Keratinocyte (primary cell): ENCODE data around the gene ABL2.
"Not testable (repeated sequence)": the region's sequence is repeated elsewhere in the genome, so short reads cannot be mapped to it uniquely, and the experiment has no call there.

Experiments used
- EZH2 ChIP-seq: IDR thresholded peaks from one replicate; pipeline ENCODE4 v1.6.1; 2012; ENCODE audit warnings: inconsistent platforms, mild to moderate bottlenecking, low read length, moderate library complexity
- TF ChIP-seq, protein P1 (sequence below), 3 experiments: IDR thresholded peaks in 1 of 3; conservative IDR thresholded peaks in 1 of 3; optimal IDR thresholded peaks in 1 of 3; 2 replicates in 2 of 3; 3 replicates in 1 of 3; pipeline versions ENCODE3 to v1.5.1; 2011; ENCODE audit warnings: low read length in 3 of 3, mild to moderate bottlenecking in 3 of 3, moderate library complexity in 2 of 3, control low read depth in 1 of 3, inconsistent platforms in 1 of 3; ENCODE audit not compliant: insufficient read depth in 2 of 3; ENCODE audit errors: extremely low read depth in 1 of 3

DNA sequence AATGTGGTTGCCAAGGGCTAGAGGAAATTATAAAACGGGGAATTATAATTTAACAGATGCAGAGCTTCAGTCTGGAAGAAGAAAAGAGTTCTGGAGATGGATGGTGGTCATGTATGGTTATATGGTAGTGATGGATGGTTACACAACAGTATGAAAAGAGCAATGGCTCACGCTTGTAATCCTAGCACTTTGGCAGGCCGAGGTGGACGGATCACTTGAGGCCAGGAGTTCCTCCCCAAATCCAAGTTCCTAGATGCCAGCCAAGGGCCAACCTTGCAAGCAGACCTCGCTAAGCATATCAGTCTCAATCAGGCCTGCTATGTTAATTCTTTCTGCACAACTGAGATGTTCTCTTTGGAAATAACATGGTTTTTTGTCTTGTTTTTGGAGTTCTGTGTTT lies 33.6 kb downstream of the ABL2 start:
- not testable (repeated sequence) for TF ChIP-seq EZH2
- TF ChIP-seq, protein P1, sequence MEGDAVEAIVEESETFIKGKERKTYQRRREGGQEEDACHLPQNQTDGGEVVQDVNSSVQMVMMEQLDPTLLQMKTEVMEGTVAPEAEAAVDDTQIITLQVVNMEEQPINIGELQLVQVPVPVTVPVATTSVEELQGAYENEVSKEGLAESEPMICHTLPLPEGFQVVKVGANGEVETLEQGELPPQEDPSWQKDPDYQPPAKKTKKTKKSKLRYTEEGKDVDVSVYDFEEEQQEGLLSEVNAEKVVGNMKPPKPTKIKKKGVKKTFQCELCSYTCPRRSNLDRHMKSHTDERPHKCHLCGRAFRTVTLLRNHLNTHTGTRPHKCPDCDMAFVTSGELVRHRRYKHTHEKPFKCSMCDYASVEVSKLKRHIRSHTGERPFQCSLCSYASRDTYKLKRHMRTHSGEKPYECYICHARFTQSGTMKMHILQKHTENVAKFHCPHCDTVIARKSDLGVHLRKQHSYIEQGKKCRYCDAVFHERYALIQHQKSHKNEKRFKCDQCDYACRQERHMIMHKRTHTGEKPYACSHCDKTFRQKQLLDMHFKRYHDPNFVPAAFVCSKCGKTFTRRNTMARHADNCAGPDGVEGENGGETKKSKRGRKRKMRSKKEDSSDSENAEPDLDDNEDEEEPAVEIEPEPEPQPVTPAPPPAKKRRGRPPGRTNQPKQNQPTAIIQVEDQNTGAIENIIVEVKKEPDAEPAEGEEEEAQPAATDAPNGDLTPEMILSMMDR (optimal IDR thresholded peaks at IDR 0.05 in 1 of 3, IDR thresholded peaks at IDR 0.05 in 1 of 3, conservative IDR thresholded peaks at IDR 0.05 in 1 of 3; ENCODE audit: extremely low read depth in 1 of 3, insufficient read depth in 2 of 3, low read length in 3 of 3): not testable (repeated sequence)
